NT2/D1 (cell line): Measurements from ENCODE around the gene SLC44A4.

Experiments used
- YY1 ChIP-seq: IDR thresholded peaks from 2 replicates; pipeline ENCODE4 v1.6.1; 2011; ENCODE audit not compliant: insufficient read length, insufficient read depth
- ZNF274 ChIP-seq: IDR thresholded peaks from 2 replicates; pipeline ENCODE4 v1.6.1; 2011; ENCODE audit warnings: mild to moderate bottlenecking, low read depth, low read length

GRCh38 chr6:31886541-31886991 lies 7.8 kb upstream of the SLC44A4 start:
- TF ChIP-seq ZNF274, result no peak
- TF ChIP-seq YY1, result no peak
